Activated CD4-positive, alpha-beta memory T cell treated with anti-CD3 and anti-CD28 coated beads, Interleukin-2, amount 10 ng/mL, durations not matched to agents 7 days and 5 days (primary cell): ENCODE measurements around the gene GLO1. TPM values are rescaled to one million over a fixed set of nuclear protein-coding genes. Genes with fewer than 3 reads are reported as not detected.
A peak's percentile ranks its signal among the peaks of the same experiment; 100 is the strongest.

ENCODE experiments used
- CTCF ChIA-PET: fragments of 350-600 bp; sonication (Branson Sonifier 250); formaldehyde crosslinking; loops from one replicate; lab custom pipeline; 2021; ENCODE audit warnings: antibody characterized with exemption, inconsistent platforms; lab: Charles Lee
- POLR2A ChIA-PET: fragments of 350-600 bp; sonication (Branson Sonifier 250); formaldehyde crosslinking; loops from one replicate; lab custom pipeline; 2021; ENCODE audit warnings: antibody characterized with exemption; lab: Charles Lee
- DNase-seq: peaks from one replicate; pipeline ENCODE4 v3.0.0-alpha.2; 2020
- H3K27ac Mint-ChIP-seq: one replicate; pipeline ENCODE4 v1.8.0; 2021; ENCODE audit warnings: mild to moderate bottlenecking, mixed read lengths
- H3K27me3 Mint-ChIP-seq: one replicate; pipeline ENCODE4 v1.8.0; 2021; ENCODE audit warnings: mixed read lengths
- H3K36me3 Mint-ChIP-seq: one replicate; pipeline ENCODE4 v1.8.0; 2021; ENCODE audit warnings: low read depth, mixed read lengths
- H3K4me1 Mint-ChIP-seq: one replicate; pipeline ENCODE4 v1.8.0; 2021; ENCODE audit warnings: mixed read lengths
- H3K4me3 Mint-ChIP-seq: one replicate; pipeline ENCODE4 v1.8.0; 2021; ENCODE audit warnings: mild to moderate bottlenecking, mixed read lengths
- H3K9me3 Mint-ChIP-seq: one replicate; pipeline ENCODE4 v1.8.0; 2021; ENCODE audit warnings: mixed read lengths
- total RNA-seq, 2 experiments: library from RNA; stranded (reverse); gene quantifications; one replicate each; pipeline ENCODE4 v1.2.3, GENCODE V29; 2021

The GLO1 gene
- total RNA-seq, 2 experiments from 2014 or later = 105 to 110 TPM

DNA sequence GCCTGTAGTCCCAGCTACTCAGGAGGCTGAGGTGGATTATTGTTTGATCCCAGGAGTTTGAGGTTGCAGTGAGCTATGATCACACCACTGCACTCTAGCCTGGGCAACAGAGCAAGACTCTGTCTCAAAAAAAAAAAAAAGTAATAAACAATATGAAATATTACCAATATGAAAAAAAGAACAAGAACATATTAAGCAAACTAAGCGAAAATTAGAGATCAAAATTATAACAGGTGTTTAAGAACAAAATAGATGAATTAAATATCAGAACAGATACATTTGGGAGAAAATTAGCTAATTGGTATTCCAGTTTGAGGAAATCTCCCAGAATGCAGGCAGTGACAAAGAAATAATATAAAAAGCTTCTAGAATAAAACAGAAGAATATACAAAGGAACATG, 23.3 kb downstream of the GLO1 start:
- H3K27me3 Mint-ChIP-seq = no peaks in the 10 kb centered on the region
- H3K36me3 Mint-ChIP-seq = peaks cover 65% of the 10 kb centered on the region
- ChIA-PET POLR2A (interaction anchor here (0.9 kb wide), 1 partner anchor 23 kb away, joined by 4 read pairs; the partner anchor contains the start of gene GLO1), CTCF (no interaction called here)
- no peak overlapping the region for H3K27ac Mint-ChIP-seq
- no peaks in the 10 kb centered on the region for H3K9me3 Mint-ChIP-seq
- no peak overlapping the region for H3K4me3 Mint-ChIP-seq
- peaks cover 31% of the 10 kb centered on the region for H3K4me1 Mint-ChIP-seq
- no peak for DNase-seq

DNA sequence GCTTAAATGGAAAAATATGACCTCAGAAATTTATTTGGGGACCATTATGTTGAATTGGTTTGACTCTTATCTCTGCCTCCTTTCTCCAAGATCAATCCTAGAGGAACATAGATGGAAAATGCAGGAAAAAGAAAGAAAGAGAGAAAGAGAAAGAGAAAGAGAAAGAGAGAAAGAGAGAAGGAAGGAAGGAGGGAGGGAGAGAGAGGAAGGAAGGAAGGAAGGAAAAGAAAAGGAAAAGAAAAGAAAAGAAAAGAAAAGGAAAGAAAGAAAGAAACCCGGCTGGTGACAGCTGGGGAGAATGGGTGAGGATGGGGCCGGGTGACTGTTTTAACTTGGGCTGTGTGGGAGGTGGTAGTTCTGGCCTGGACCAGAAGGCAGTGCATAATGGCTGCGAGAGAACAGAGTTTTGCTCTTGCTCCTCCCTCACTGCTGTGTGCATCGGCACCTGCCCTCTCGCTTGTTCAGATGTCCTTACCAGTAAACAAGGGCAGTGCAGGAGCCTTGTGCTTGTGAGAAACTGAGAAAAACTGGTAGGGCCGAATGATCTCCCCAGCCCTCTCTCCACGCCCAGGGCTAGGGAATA, 24.7 kb downstream of the GLO1 start:
- H3K9me3 Mint-ChIP-seq = peaks cover 2% of the 10 kb centered on the region
- H3K36me3 Mint-ChIP-seq = peaks cover 69% of the 10 kb centered on the region
- no peak for DNase-seq
- H3K4me3 Mint-ChIP-seq = no peak overlapping the region
- no peak overlapping the region for H3K27ac Mint-ChIP-seq
- ChIA-PET CTCF (no interaction called here), POLR2A (no interaction called here)
- peaks cover 45% of the 10 kb centered on the region for H3K4me1 Mint-ChIP-seq
- no peaks in the 10 kb centered on the region for H3K27me3 Mint-ChIP-seq

DNA sequence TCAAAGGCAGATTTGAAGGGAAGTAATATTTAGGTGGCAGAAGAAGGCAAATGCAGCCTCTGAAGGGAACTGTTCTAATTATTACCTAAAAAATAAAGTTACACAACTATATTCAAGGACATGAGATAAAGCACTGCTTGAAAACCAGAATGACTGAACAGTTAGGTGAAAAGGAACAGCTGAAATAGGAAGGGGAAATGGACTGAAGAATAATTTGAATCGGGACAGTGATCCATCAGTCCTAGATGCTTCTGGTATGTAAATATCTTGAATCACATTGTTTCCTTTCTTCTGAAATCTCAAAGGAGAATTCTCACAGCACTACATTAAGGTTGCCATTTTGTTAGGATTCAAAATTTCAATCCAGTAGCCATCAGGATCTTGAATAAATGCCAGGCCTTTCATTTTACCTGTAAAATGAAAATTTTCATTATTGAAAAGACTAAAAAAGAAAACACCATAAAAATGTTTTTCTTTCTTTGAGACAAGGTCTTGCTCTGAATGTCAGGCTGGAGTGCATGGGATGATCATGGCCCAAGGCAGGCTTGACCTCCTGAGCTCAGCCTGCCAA, 25.9 kb downstream of the GLO1 start:
- ChIA-PET CTCF (no interaction called here), POLR2A (no interaction called here)
- H3K9me3 Mint-ChIP-seq = peaks cover 2% of the 10 kb centered on the region
- no peak for DNase-seq
- no peak overlapping the region for H3K27ac Mint-ChIP-seq
- peaks cover 66% of the 10 kb centered on the region for H3K36me3 Mint-ChIP-seq
- H3K4me1 Mint-ChIP-seq = peaks cover 52% of the 10 kb centered on the region
- H3K4me3 Mint-ChIP-seq = no peak overlapping the region
- H3K27me3 Mint-ChIP-seq = no peaks in the 10 kb centered on the region

DNA sequence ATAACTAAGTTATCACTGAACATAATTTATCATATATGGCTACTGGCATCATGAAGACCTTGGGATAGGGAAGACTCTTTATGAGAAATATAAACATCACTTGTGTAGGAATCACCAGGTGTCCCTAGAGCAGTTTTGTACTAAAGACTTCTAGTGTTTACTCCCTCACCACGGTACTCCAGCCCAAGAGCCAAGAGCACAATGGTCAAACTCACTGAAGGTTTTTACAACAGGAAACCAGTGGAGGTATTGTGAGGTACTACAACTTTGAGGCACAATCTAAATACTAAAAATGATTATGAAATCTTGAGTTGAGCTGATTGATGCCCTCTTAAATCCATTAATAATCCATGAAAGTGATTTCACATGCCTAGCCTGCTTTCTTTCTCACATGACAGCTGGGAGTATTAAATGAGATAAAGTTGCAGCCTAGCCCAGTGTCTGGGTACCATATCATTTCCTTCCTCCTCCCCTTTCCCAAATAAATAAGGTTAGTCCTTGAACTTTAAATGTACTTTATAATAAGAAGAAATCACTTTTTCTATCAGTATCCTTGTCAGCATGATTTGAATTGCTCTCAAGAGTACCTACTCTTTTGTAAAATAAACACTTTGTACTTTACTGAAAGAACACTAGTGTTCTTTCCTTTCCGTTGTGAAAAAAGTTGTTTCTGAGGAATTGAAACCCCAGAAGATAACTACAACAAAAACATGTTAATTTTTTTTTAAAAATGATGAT, 26.5 kb downstream of the GLO1 start:
- Mint-ChIP-seq H3K27me3 (no peaks in the 10 kb centered on the region), H3K36me3 (peaks cover 60% of the 10 kb centered on the region), H3K4me3 (no peak overlapping the region), H3K9me3 (peaks cover 2% of the 10 kb centered on the region), H3K4me1 (peaks cover 54% of the 10 kb centered on the region), H3K27ac (no peak overlapping the region)
- POLR2A ChIA-PET = no interaction called here
- CTCF ChIA-PET = no interaction called here
- DNase-seq = no peak

DNA sequence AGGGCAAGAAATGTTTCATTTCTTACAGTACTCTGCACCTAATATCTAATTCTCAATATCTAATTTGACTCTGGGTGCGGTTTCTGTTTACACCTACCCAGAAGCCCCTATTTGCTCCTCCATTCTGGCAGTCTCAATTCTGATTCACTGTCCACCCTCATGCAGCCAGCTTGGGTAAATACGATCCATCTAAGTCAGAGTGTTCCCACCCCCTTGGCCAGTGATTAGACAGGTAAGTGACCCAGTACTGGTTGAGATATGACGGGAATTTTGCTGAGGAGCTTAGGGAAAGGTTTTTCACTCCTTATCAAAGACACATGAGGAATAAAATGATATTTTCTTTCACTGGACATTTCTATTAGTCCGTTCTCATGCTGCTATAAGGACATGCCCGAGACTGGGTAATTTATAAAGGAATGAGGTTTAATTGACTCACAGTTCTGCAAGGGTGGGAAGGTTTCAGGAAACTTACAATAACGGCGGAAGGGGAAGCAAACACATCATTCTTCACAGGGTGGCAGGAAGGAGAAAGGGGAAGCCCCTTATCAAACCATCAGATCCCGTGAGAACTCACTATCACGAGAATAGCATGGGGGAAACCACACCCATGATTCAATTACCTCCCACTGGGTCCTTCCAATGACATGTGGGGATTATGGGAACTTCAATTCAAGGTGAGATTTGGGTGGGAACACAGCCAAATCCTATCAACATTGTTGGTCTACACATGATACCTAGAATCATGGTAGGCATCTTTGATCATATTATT, 29.4 kb downstream of the GLO1 start:
- POLR2A ChIA-PET = interaction anchor here (1.2 kb wide), 1 partner anchor 40 kb away, joined by 4 read pairs; no protein-coding TSS in a partner anchor
- Mint-ChIP-seq H3K27ac (no peak overlapping the region), H3K27me3 (no peaks in the 10 kb centered on the region), H3K36me3 (peaks cover 46% of the 10 kb centered on the region), H3K4me1 (peaks cover 51% of the 10 kb centered on the region), H3K9me3 (peaks cover 2% of the 10 kb centered on the region), H3K4me3 (no peak overlapping the region)
- DNase-seq = no peak
- CTCF ChIA-PET = interaction anchor here (0.6 to 1.3 kb wide), 4 partner anchors 14 to 62 kb away, joined by 3 to 4 read pairs (median 4); no protein-coding TSS in a partner anchor

DNA sequence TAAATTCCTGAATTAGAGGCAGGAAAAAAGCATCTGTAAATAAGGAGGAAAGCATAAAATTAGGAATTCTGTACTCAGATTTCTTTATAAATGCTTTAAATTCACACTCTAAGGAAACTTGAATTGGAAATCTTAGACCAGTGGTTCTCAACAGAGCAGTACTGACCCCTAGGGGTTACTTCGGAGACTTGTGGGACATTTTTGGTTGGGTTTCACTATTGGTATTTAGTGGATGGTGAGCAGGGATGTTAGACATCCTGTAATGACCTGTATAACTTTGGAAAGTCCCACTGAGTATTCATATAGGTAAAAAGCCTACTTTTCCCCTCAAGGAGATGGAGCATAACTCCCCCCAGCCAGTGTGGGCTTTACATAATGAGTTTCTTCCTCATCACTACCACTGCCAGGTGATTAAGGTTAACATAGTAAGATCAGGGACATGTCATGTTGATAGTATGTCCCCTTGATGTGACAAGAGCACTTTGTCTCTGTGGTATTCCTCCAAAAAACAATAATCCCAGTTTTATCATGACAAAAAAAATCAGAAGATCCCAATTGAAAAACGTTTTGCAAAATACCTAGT, 31.0 kb downstream of the GLO1 start:
- Mint-ChIP-seq H3K36me3 (peaks cover 35% of the 10 kb centered on the region), H3K4me3 (no peak overlapping the region), H3K9me3 (peaks cover 2% of the 10 kb centered on the region), H3K27me3 (no peaks in the 10 kb centered on the region), H3K4me1 (peaks cover 38% of the 10 kb centered on the region), H3K27ac (no peak overlapping the region)
- ChIA-PET POLR2A (interaction anchor here (1.2 kb wide), 1 partner anchor 42 kb away, joined by 4 read pairs; no protein-coding TSS in a partner anchor), CTCF (interaction anchor here (0.8 to 1.3 kb wide), 2 partner anchors 10 to 64 kb away, joined by 3 to 4 read pairs; no protein-coding TSS in a partner anchor)
- peak; percentile 31 for DNase-seq

DNA sequence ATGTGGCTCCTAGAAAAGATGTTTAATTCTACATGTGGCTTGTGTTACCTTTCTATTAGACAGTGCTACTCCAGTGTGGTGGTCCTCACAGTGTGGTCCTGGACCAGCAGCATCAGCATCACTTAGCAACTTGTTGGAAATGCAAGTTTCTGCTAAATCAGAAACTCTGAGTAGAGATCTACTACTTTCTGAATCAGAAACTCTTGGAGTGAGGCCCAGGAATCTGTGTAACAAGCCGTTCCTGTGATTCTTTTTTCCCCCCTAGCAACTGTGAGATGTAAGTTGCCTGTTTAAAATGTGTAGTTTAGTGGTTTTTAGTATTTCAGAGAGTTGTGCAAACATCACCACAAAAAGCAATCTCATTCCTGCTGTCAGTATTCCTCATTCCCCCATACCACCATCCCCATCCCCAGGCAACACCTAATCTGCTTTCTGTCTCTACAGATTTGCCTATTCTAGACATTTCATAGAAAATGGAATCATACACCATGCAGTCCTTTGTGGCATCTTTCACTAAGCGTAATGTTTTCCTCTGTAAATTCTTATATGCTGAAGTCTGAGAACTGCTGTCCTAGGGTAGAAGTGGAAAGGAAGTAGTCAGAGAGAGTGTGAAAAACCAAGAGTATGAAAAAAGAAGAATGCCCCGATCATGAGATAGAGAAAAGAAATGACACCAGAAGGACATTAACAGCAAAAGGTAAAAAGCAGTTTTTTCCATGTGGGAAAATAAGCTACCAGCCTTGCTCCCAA, 44.4 kb downstream of the GLO1 start:
- DNase-seq = no peak
- ChIA-PET CTCF (interaction anchor here (1.6 kb wide), 1 partner anchor 14 kb away, joined by 3 read pairs; no protein-coding TSS in a partner anchor), POLR2A (no interaction called here)
- no peak overlapping the region for H3K27ac Mint-ChIP-seq
- no peak overlapping the region for H3K4me3 Mint-ChIP-seq
- no peaks in the 10 kb centered on the region for H3K9me3 Mint-ChIP-seq
- peaks cover 11% of the 10 kb centered on the region for H3K36me3 Mint-ChIP-seq
- H3K4me1 Mint-ChIP-seq = no peaks in the 10 kb centered on the region
- no peaks in the 10 kb centered on the region for H3K27me3 Mint-ChIP-seq

DNA sequence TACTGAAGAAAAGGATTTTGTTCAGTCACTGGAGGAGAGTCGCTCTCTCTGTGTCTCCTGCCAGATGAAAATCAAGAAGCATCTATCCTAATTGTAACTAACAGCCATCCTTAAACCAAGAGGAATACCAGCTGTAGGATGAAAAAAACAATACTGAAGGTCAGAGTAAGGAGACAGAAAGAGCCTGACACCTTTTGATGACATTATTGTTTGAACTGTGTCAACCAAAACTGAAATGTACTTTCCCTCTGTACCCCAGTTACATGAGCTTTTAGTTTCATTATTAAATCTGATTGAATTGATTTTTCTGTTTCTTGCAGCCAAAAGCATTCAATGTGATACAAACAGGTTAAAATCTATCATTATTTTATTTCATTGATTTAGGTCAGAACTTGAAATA, 46.0 kb downstream of the GLO1 start:
- no peaks in the 10 kb centered on the region for H3K27me3 Mint-ChIP-seq
- peaks cover 11% of the 10 kb centered on the region for H3K36me3 Mint-ChIP-seq
- no peaks in the 10 kb centered on the region for H3K4me1 Mint-ChIP-seq
- no peaks in the 10 kb centered on the region for H3K9me3 Mint-ChIP-seq
- no peak for DNase-seq
- no peak overlapping the region for H3K27ac Mint-ChIP-seq
- H3K4me3 Mint-ChIP-seq = no peak overlapping the region
- ChIA-PET POLR2A (no interaction called here), CTCF (interaction anchor here (0.6 to 1.2 kb wide), 2 partner anchors 13 to 865 kb away, joined by 3 to 4 read pairs; no protein-coding TSS in a partner anchor)

DNA sequence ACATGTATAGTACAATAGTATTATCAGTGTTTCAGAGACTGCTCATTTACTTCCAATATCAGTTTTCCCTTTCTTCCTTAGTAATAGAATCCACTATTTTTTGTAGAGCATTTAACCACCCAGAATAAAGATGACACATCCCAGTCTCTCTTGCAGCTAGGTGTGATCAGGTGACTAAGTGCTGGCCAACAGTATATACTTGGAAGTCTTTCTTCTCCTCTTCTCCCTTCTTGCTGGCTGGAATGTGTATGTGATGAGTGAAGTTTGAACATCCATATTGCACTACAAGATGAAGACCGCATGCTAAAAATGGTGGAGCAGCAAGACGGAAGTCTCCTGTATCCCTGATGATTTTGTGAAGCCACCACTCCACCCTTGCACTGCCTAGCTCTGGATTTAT, 48.7 kb downstream of the GLO1 start:
- H3K9me3 Mint-ChIP-seq = peaks cover 5% of the 10 kb centered on the region
- ChIA-PET POLR2A (no interaction called here), CTCF (no interaction called here)
- H3K4me3 Mint-ChIP-seq = no peak overlapping the region
- no peak overlapping the region for H3K27ac Mint-ChIP-seq
- H3K36me3 Mint-ChIP-seq = peaks cover 17% of the 10 kb centered on the region
- no peak for DNase-seq
- H3K27me3 Mint-ChIP-seq = no peaks in the 10 kb centered on the region
- H3K4me1 Mint-ChIP-seq = no peaks in the 10 kb centered on the region

DNA sequence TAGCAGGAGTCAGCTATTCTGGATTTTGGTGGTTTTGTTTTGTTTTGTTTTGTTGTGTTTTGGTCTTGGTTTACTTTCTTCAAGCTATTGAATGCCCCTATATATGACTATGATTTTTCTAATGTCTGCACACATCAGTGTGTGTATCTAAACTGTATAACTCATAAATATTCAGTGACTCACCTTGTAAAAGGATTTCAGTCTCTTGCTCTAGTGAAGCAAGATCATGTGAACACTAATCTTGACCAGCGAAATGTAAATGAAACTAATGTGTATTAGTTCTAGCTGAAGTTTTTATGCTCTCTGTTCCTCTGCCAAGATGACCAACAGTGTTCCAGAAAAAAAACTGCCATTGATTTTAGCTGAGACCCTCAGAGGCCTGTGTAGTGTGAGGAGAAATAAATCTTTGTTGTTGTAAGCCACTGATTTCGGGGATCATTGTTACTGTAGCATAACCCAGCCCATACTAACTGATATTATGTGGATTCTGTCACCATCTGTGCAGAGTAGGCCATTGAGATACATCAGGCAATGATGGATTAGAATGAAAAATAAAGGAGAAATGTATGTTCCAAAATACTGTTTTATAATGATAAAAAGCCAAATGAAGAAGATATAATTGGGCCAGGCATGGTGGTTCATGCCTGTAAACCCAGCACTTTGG, 51.7 kb downstream of the GLO1 start:
- CTCF ChIA-PET = no interaction called here
- Mint-ChIP-seq H3K4me3 (no peak overlapping the region), H3K9me3 (peaks cover 5% of the 10 kb centered on the region), H3K36me3 (peaks cover 15% of the 10 kb centered on the region), H3K27me3 (no peaks in the 10 kb centered on the region), H3K4me1 (no peaks in the 10 kb centered on the region), H3K27ac (no peak overlapping the region)
- POLR2A ChIA-PET = no interaction called here
- no peak for DNase-seq

DNA sequence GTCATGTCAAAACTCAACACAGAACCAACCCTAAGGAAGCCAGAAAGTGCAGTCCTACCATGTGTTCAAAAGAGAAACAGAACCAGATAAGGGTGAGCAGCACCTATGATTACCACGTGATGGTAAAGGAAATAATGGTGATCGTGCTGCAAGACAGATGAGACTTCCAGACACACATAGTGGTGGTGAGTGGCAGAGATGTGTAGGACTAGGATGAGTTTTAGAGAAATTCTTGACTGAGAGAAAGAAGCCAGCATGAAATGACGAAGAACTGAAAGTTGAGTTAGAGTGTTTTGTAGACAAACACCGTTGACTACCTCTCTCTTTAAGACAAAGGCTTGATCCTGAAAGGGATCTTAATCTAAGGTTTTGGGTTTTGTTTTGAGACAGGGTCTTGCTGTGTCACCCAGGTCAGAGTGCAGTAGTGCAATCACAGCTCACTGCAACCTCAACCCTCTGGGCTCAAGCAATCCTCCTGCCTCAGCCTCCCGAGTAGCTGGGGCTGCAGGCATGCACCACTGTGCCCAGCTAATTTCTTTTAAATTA, 52.7 kb downstream of the GLO1 start:
- H3K27me3 Mint-ChIP-seq = no peaks in the 10 kb centered on the region
- H3K27ac Mint-ChIP-seq = no peak overlapping the region
- H3K9me3 Mint-ChIP-seq = peaks cover 5% of the 10 kb centered on the region
- H3K36me3 Mint-ChIP-seq = peaks cover 16% of the 10 kb centered on the region
- H3K4me3 Mint-ChIP-seq = no peak overlapping the region
- H3K4me1 Mint-ChIP-seq = no peaks in the 10 kb centered on the region
- ChIA-PET POLR2A (no interaction called here), CTCF (no interaction called here)
- DNase-seq = no peak
